ENCODE data around the gene CPSF6. TPM values are rescaled to one million over a fixed set of nuclear protein-coding genes. Genes with fewer than 3 reads are reported as not detected.
"Not testable (repeated sequence)": the region's sequence is repeated elsewhere in the genome, so short reads cannot be mapped to it uniquely, and the experiment has no call there.

The CPSF6 gene
- total RNA-seq: 10 to 100 TPM; 46.7 to 57.3 (median 57.2) TPM
- long read RNA-seq, donor 1, full-length matches to known transcripts: 50 of 68 reads
- long read RNA-seq, donor 1, partial matches to known transcripts: 8 of 68 reads
- long read RNA-seq, donor 1, other reads (novel, unspliced or antisense): 10 of 68 reads
- long read RNA-seq, donor 2, full-length matches to known transcripts: 10 of 24 reads
- long read RNA-seq, donor 2, partial matches to known transcripts: 3 of 24 reads
- long read RNA-seq, donor 2, other reads (novel, unspliced or antisense): 11 of 24 reads

GRCh38 chr12:69239352-69239921 lies at the start of gene CPSF6:
Gene CPSF6, plus strand, starts transcription at chr12:69239569. Its CDS starts 78 bp downstream, at chr12:69239647.
- intact Hi-C loops (cut with DNase I, micrococcal nuclease): no loop called here
- peak within 1 kb of the TSS; percentile 87 for H3K4me3 ChIP-seq
- TF ChIP-seq CTCF (IDR thresholded peaks at IDR 0.05): no peak
- no peaks in the 10 kb centered on the region for H3K36me3 ChIP-seq (ENCODE audit: low read depth)
- ATAC-seq (peak; percentile 98), DNase-seq (peak; percentile 97 to 98 (median 98))
- H3K4me1 ChIP-seq (ENCODE audit: low read depth): peaks cover 36% of the 10 kb centered on the region
- H3K9me3 ChIP-seq: no peaks in the 10 kb centered on the region

GRCh38 chr12:69196302-69197288 lies 42.8 kb upstream of the CPSF6 start:
- peak; percentile 17 for TF ChIP-seq CTCF (IDR thresholded peaks at IDR 0.05)
- no peaks in the 10 kb centered on the region for H3K4me1 ChIP-seq (ENCODE audit: low read depth)
- peaks cover 22% of the 10 kb centered on the region for H3K9me3 ChIP-seq
- H3K36me3 ChIP-seq (ENCODE audit: low read depth): no peaks in the 10 kb centered on the region
- peak; percentile 60 for ATAC-seq
- peak in 2 of 3 donors; percentile 38 to 56 for DNase-seq
- no peak overlapping the region for H3K4me3 ChIP-seq
- intact Hi-C loops (cut with DNase I, micrococcal nuclease): no loop called here

GRCh38 chr12:69199976-69200375 lies 39.4 kb upstream of the CPSF6 start:
- H3K4me3 ChIP-seq; ATAC-seq; H3K36me3 ChIP-seq (ENCODE audit: low read depth); DNase-seq; intact Hi-C loops (cut with DNase I, micrococcal nuclease); H3K4me1 ChIP-seq (ENCODE audit: low read depth): not testable (repeated sequence)
- peaks cover 20% of the 10 kb centered on the region for H3K9me3 ChIP-seq

- no peaks in the 10 kb centered on the region for H3K4me1 ChIP-seq (ENCODE audit: low read depth)
- no peak for DNase-seq
- no peak overlapping the region for H3K4me3 ChIP-seq
- no peaks in the 10 kb centered on the region for H3K36me3 ChIP-seq (ENCODE audit: low read depth)
- no peak for ATAC-seq
- no peak for TF ChIP-seq CTCF (IDR thresholded peaks at IDR 0.05)
- peaks cover 12% of the 10 kb centered on the region for H3K9me3 ChIP-seq
- intact Hi-C loops (cut with DNase I, micrococcal nuclease): no loop called here
These were observed 35.2 kb upstream of the CPSF6 start for GRCh38 chr12:69204191-69204590.

- H3K4me1 ChIP-seq (ENCODE audit: low read depth): no peaks in the 10 kb centered on the region
- no peaks in the 10 kb centered on the region for H3K9me3 ChIP-seq
- ATAC-seq: peak; percentile 29
- no peak for TF ChIP-seq CTCF (IDR thresholded peaks at IDR 0.05)
- no peaks in the 10 kb centered on the region for H3K36me3 ChIP-seq (ENCODE audit: low read depth)
- H3K4me3 ChIP-seq: no peak overlapping the region
- DNase-seq: no peak
- intact Hi-C loops (cut with DNase I, micrococcal nuclease): no loop called here
These were observed 28.7 kb upstream of the CPSF6 start for GRCh38 chr12:69210661-69211060.
